ENCODE results near the gene TRIM49D1.
"Not testable (repeated sequence)": the region's sequence is repeated elsewhere in the genome, so short reads cannot be mapped to it uniquely, and the experiment has no call there.

DNA sequence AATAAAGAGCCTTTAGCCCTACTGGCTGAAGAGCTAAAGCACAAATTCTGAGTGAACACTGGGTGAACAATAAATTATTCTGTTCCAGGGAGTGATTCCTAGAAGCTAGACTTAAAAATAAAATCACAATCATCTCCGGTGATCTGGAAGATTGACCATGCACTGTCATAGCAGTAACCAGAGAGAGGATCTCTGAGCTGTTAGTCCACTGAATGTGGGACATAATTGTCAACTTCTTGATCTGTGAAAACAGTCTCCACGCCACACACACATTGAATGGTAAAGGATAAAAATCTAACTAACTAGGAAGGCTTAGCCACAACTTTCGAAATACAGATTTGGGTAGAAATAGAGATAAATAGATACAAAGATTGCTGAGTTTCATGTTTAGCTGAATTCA is 28.8 kb downstream of the TRIM49D1 start:
- TF ChIP-seq, protein P1, sequence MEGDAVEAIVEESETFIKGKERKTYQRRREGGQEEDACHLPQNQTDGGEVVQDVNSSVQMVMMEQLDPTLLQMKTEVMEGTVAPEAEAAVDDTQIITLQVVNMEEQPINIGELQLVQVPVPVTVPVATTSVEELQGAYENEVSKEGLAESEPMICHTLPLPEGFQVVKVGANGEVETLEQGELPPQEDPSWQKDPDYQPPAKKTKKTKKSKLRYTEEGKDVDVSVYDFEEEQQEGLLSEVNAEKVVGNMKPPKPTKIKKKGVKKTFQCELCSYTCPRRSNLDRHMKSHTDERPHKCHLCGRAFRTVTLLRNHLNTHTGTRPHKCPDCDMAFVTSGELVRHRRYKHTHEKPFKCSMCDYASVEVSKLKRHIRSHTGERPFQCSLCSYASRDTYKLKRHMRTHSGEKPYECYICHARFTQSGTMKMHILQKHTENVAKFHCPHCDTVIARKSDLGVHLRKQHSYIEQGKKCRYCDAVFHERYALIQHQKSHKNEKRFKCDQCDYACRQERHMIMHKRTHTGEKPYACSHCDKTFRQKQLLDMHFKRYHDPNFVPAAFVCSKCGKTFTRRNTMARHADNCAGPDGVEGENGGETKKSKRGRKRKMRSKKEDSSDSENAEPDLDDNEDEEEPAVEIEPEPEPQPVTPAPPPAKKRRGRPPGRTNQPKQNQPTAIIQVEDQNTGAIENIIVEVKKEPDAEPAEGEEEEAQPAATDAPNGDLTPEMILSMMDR (IDR thresholded peaks at IDR 0.05; ENCODE audit: control extremely low read depth in 1 of 3, insufficient read depth in 1 of 3, low read depth in 1 of 3, low read length in 3 of 3): not testable (repeated sequence)
- not testable (repeated sequence) for TF ChIP-seq POLR2A (IDR thresholded peaks at IDR 0.05; ENCODE audit: control extremely low read depth in 1 of 2, low read depth in 2 of 2, low read length in 2 of 2); BCL11A (IDR thresholded peaks at IDR 0.05; ENCODE audit: low read depth in 2 of 2, low read length in 2 of 2); HDAC2 (IDR thresholded peaks at IDR 0.05; ENCODE audit: borderline replicate concordance in 1 of 2, low read depth in 2 of 2, low read length in 2 of 2); FOSL1 (IDR thresholded peaks at IDR 0.05; ENCODE audit: insufficient read depth, low read depth, low read length); TAF1 (IDR thresholded peaks at IDR 0.05; ENCODE audit: low read depth, low read length); ZNF274 (IDR thresholded peaks at IDR 0.05; ENCODE audit: borderline replicate concordance, extremely low read depth, low read length); RFX5 (IDR thresholded peaks at IDR 0.05; ENCODE audit: borderline replicate concordance, low read depth, low read length); RXRA (IDR thresholded peaks at IDR 0.05; ENCODE audit: insufficient read depth, low read depth, low read length)
- TF ChIP-seq, protein P2, sequence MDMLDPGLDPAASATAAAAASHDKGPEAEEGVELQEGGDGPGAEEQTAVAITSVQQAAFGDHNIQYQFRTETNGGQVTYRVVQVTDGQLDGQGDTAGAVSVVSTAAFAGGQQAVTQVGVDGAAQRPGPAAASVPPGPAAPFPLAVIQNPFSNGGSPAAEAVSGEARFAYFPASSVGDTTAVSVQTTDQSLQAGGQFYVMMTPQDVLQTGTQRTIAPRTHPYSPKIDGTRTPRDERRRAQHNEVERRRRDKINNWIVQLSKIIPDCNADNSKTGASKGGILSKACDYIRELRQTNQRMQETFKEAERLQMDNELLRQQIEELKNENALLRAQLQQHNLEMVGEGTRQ (IDR thresholded peaks at IDR 0.05; ENCODE audit: low read length): not testable (repeated sequence)
- TF ChIP-seq, protein P3, sequence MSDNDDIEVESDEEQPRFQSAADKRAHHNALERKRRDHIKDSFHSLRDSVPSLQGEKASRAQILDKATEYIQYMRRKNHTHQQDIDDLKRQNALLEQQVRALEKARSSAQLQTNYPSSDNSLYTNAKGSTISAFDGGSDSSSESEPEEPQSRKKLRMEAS (IDR thresholded peaks at IDR 0.05): not testable (repeated sequence)
